ENCODE results near the gene HIP1.
"Not testable (repeated sequence)": the region's sequence is repeated elsewhere in the genome, so short reads cannot be mapped to it uniquely, and the experiment has no call there.

The HIP1 gene

DNA sequence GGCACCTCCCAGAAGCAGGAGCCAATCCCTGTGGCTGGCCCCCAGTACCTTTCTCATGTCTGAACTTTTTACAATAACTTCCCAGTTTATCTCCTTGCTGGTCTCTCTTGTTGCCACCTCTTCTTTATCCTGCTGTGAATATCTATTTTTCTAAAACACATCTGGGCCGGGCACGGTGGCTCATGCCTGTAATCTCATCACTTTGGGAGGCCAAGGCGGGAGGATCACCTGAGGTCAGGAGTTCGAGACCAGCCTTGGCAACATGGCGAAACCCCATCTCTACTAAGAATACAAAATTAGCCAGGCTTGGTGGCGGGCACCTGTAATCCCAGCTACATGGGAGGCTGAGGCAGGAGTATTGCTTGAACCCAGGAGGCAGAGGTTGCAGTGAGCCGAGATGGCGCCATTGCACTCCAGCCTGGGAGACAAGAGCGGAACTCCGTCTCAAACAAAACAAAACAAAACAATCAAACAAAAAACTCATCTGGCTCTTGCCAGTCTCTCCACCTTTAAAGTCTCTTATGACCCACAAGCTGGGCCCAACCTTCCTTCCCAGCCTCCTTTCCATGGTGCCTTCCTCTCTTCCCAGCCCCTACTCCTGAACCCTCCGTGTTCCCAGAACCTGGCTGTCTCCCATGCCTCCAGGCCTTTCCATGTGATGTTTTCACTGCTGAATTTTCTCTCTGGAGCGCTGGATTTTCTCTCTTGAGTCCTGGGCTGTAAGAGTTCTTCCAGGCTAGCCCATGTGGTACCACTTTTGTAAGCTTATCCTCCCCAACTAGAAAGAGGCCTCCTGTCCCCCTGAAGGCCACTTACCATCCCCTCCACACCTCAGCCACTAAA is 51.3 kb downstream of the HIP1 start:
- in situ Hi-C loops (cut with MboI; ENCODE audit: low sequenced_read_pairs), result no loop called here

- in situ Hi-C loops (cut with MboI; ENCODE audit: low sequenced_read_pairs), result no loop called here
Measured at GRCh38 chr7:75686551-75686950, 52.2 kb downstream of the HIP1 start.

GRCh38 chr7:75682052-75682451 is 56.7 kb downstream of the HIP1 start:
- in situ Hi-C loops (cut with MboI; ENCODE audit: low sequenced_read_pairs), result not testable (repeated sequence)

- in situ Hi-C loops (cut with MboI; ENCODE audit: low sequenced_read_pairs), result no loop called here
Measured at GRCh38 chr7:75679060-75679459, 59.7 kb downstream of the HIP1 start.

- in situ Hi-C loops (cut with MboI; ENCODE audit: low sequenced_read_pairs), result no loop called here
Measured at GRCh38 chr7:75669579-75669978, 69.2 kb downstream of the HIP1 start.

- in situ Hi-C loops (cut with MboI; ENCODE audit: low sequenced_read_pairs), result no loop called here
Measured at GRCh38 chr7:75667938-75668337, 70.8 kb downstream of the HIP1 start.

DNA sequence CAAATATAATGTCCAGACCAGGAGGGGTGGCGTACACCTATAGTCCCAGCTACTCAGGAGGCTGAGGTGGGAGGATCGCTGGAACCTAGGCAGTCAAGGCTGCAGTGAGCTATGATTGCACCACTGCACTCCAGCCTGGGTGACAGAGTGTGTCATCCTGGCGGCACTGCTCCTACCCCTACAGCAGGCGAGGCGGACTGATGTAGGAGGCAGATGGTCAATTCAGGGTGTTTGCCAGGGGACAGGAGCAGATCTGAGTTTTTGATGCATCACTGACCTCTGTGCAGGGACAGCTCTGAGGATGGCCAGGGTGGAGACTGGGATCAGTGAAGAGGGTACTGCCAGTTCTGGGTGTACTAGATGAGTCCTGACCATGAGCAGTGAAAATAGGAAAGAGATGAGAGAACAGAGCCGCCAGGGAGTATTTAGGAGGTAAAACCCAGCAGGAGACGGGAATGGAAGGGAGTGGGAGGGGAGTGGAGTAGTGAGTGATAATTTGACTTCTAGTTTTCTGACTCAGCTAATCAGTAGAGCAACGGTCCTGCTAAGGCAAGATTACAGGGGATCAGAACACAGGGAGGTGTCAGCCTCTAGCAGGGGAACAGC is 75.3 kb downstream of the HIP1 start:
- in situ Hi-C loops (cut with MboI; ENCODE audit: low sequenced_read_pairs), result no loop called here

DNA sequence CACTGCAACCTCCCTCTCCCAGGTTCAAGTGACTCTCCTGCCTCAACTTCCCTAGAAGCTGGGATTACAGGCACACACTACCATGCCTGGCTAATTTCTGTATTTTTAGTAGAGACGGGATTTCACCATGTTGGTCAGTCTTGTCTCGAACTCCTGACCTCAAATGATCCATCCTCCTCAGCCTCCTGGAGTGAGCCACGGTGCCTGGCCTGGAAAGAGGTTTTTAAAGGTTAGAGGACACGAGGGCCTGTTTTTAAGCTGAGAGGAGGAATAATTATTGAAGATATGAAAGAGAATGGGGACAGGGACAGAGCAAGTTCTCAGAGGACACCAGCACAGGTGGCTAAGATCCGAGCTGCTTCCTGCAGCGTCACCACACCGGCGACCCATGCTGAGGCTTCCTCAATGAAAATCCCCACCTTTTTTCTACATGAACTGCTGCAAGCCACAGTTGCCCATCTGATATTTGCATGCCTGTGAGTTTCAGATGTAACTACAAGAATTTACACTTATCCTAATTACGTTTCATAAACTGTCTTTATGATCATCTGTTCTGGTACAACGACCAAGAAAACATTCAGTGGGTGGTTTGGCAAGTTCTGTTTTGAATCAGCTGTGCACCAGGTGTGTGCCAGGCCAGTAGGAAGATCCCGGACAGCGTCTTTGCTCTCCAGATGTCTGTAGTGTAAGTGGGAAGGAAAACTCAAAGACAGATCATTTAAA is 76.0 kb downstream of the HIP1 start:
- in situ Hi-C loops (cut with MboI; ENCODE audit: low sequenced_read_pairs), result no loop called here

- in situ Hi-C loops (cut with MboI; ENCODE audit: low sequenced_read_pairs), result no loop called here
Measured at GRCh38 chr7:75660566-75661215, 78.0 kb downstream of the HIP1 start.

DNA sequence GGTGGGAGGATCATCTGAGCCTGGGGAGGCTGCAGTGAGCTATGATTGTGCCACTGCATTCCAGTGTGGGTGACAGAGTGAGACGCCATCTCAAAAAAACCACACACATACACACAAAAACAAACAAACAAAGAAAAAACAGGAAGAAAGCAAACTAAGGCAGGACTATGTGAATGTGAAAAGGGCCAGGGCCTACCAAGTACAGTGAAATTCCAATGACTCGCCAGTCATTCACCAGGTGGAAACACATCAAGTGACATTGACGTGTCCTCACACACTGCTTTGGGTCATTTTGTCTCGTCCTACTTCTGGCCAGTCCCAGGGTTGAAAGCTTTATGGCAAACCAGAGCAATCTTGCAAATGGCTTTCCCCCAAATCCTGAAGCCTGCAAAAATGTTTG is 79.9 kb downstream of the HIP1 start:
- in situ Hi-C loops (cut with MboI; ENCODE audit: low sequenced_read_pairs), result no loop called here

DNA sequence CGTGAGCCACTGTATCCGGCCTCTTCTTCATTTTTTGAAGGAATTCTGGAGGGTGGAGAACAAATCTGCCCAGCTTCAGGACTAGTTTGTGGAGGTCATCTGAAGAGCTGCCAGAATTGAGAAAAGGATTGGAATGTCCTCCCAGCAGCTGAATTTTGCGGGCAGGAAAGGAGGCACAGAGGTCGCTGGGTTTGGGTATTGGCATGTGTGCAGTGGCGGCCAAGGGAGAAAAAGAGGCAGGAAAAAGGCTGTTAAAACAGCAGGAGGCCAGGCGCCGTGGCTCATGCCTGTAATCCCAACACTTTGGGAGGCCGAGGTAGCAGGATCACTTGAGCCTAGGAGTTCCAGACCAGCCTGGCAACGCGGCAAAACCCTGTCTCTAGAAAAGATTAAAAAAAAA is 80.4 kb downstream of the HIP1 start:
- in situ Hi-C loops (cut with MboI; ENCODE audit: low sequenced_read_pairs), result no loop called here

DNA sequence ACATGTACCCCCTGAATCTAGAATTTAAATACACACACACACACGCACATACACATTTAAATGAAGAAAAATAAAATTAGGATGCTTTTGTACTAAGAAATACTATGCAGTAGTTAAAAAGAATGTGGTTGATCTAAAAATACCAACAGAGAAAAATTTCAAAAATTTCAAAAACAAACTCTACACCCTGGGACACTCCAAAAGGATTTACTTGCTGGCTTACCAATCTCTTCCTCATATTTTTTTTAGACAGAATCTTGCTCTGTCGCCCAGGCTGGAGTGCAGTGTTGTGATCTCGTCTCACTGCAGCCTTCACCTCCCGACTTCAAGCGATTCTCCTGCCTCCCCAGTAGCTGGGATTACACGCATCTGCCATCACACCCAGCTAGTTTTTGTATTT is 80.9 kb downstream of the HIP1 start:
- in situ Hi-C loops (cut with MboI; ENCODE audit: low sequenced_read_pairs), result no loop called here

DNA sequence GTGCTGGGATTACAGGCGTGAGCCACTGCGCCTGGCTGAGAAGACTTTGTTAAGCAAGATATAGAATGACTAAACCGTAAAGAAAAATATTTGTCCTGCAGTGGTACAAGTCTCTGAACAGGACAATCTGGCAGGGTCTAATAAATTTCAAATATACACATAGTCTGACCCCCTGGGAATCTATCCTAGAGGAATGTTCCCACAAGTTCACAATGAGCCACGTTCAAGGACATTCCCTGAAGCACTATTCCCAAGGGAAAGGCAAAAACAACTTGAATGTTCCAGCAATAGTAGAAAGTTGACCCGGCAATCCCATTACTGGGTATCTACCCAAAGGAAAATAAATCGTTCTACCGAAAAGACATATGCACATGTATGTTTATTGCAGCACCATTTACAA is 82.0 kb downstream of the HIP1 start:
- in situ Hi-C loops (cut with MboI; ENCODE audit: low sequenced_read_pairs), result no loop called here

DNA sequence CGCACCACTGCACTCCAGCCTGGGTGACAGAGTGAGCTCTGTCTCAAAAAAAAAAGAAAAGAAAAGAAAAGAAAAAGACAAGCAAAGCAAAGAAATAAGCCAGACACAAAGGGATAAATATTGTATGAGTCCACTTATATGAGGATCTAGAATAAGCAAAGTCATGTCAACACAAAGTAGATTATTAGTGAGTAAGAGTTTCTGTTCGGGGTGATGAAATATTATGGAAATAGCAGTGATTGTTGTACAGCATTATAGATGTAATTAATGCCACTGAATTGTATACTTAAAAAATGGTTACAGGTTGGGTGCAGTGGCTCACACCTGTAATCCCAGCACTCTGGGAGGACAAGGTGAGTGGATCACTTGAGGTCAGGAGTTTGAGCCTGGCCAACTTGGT is 83.2 kb downstream of the HIP1 start:
- in situ Hi-C loops (cut with MboI; ENCODE audit: low sequenced_read_pairs), result no loop called here

DNA sequence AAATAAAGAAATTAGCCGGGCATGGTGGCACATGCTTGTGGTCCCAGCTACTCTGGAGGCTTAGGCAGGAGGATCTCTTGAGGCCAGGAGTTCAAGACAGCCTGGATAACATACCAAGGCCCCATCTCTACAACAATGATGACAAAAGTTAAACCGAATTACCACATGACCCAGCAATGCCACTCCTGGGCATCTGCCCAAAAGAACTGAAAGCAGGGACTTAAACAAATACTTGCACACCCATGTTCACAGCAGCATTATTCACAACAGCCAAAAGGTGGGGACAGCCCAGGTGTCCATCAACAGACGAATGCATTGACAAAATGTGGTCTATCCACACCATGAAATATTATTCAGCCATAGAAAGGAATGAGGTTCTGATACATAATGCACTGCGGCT is 83.9 kb downstream of the HIP1 start:
- in situ Hi-C loops (cut with MboI; ENCODE audit: low sequenced_read_pairs), result no loop called here

DNA sequence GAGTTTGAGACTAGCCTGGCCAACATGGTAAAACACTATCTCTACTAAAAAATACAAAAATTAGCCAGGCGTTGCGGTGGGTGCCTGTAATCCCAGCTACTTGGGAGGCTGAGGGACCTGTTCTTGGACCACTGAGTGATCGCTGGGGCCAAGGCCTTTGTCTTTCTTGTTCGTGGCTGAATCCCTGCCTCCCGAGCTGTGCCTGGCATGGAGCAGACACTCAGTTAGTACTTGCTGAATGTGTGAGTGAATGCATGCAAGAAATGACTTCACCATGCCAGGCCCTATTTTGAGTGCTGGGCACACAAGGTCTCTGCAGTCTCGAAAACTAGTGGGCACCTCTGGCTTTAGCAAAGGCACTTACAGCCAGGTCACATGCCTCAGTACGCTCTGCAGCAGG is 85.1 kb downstream of the HIP1 start:
- in situ Hi-C loops (cut with MboI; ENCODE audit: low sequenced_read_pairs), result no loop called here

DNA sequence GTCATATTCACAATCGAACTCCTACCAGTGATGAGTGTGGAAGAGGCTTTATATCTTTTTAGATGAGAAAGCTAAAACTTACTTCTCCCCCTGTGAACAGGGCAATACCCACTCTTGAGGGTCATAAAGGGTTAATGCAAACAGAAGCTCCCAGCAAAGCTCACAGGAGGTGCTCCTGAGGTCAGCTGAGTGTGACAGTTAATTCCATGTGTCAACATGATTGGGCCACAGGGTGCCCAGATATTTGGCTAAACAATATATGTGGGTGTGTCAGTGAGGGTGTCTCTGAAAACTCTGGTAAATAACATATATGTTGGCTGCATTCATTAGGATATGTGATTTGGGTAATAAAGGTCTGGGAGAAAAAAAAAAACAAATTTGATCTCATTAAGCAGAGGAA is 86.0 kb downstream of the HIP1 start:
- in situ Hi-C loops (cut with MboI; ENCODE audit: low sequenced_read_pairs), result no loop called here

GRCh38 chr7:75650681-75651080 is 88.1 kb downstream of the HIP1 start:
- in situ Hi-C loops (cut with MboI; ENCODE audit: low sequenced_read_pairs), result no loop called here

DNA sequence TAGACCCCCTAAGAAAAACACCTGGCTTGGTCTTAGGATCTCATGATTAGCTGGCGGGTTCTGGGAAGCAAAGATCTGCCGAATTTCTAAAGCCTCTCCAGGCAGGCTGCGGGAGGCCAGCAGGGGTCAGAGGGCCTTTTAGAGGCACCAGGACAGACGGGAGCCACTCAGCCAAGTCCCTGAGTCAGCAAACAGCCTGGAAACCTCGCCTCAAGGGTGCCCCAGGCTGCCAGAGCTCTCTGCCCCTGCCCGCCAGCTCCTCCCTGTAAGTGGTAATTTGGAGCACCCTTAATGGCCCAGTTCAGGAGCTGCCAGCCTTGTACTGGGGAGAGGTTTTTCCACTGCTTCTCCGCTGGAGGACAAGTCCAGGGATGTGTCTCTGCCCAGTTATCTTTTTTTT is 88.7 kb downstream of the HIP1 start:
- in situ Hi-C loops (cut with MboI; ENCODE audit: low sequenced_read_pairs), result no loop called here

GRCh38 chr7:75649462-75649861 is 89.3 kb downstream of the HIP1 start:
- in situ Hi-C loops (cut with MboI; ENCODE audit: low sequenced_read_pairs), result loop anchor here (25.0 kb wide), 1 partner anchor 112 kb away; no protein-coding TSS in a partner anchor

- in situ Hi-C loops (cut with MboI; ENCODE audit: low sequenced_read_pairs), result loop anchor here (25.0 kb wide), 1 partner anchor 111 kb away; no protein-coding TSS in a partner anchor
Measured at GRCh38 chr7:75647709-75648438, 90.9 kb downstream of the HIP1 start.

Data from hTERT RPE-1 (cell line).